ENCODE results near the gene KAZN.

Gene KAZN

DNA sequence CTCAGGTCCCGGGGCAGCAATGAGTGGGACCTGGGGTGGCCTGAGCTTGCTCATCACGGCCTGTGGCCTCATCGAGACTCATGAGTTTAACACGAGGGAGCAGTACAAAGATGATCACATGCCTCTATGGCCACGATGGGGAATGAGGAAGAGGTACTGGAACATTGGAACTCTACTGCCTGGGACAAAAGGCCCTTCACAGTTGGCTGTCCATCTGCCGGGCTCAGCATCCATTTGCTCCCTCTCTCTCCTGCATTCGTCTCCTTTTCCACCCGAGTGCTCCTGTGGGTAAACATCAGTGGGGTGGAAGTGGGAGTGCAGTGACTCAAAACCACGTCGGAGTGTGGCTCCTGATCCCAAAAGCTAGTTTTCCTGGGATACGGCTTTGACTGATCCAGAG is 124.9 kb downstream of the KAZN start:
- TF ChIP-seq KLF16 (tag by site-specific recombination; IDR thresholded peaks at IDR 0.05) (no peak), ZBTB11 (tag by site-specific recombination; conservative IDR thresholded peaks at IDR 0.05; ENCODE audit: low read depth) (no peak), ZNF488 (tag by site-specific recombination; IDR thresholded peaks at IDR 0.05) (no peak), ZNF830 (tag by site-specific recombination; IDR thresholded peaks at IDR 0.05; ENCODE audit: low read depth) (no peak), SP2 (tag by site-specific recombination; IDR thresholded peaks at IDR 0.05) (no peak), ZNF146 (tag by site-specific recombination; IDR thresholded peaks at IDR 0.05) (no peak)
- TF ChIP-seq, protein P1, sequence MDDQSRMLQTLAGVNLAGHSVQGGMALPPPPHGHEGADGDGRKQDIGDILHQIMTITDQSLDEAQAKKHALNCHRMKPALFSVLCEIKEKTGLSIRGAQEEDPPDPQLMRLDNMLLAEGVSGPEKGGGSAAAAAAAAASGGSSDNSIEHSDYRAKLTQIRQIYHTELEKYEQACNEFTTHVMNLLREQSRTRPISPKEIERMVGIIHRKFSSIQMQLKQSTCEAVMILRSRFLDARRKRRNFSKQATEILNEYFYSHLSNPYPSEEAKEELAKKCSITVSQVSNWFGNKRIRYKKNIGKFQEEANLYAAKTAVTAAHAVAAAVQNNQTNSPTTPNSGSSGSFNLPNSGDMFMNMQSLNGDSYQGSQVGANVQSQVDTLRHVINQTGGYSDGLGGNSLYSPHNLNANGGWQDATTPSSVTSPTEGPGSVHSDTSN (CRISPR knock-in tag; IDR thresholded peaks at IDR 0.05): no peak
- POLR2A ChIA-PET: no interaction called here
- Histone ChIP-seq H3K9me3 (ENCODE audit: control insufficient read depth, insufficient read depth, low read depth, low read length) (no peaks in the 10 kb centered on the region), H3K27ac (ENCODE audit: extremely low read depth, low read depth, low read length) (no peak overlapping the region), H3K4me1 (ENCODE audit: control insufficient read depth, insufficient read depth, low read length) (no peaks in the 10 kb centered on the region), H3K36me3 (ENCODE audit: control insufficient read depth in 2 of 2, insufficient read depth in 1 of 2, low read length in 2 of 2) (no peaks in the 10 kb centered on the region), H3K4me3 (ENCODE audit: low read depth, low read length) (no peak overlapping the region)
- CTCF ChIA-PET: interaction anchor here (0.6 kb wide), 1 partner anchor 123 kb away, joined by 4 read pairs; no protein-coding TSS in a partner anchor

DNA sequence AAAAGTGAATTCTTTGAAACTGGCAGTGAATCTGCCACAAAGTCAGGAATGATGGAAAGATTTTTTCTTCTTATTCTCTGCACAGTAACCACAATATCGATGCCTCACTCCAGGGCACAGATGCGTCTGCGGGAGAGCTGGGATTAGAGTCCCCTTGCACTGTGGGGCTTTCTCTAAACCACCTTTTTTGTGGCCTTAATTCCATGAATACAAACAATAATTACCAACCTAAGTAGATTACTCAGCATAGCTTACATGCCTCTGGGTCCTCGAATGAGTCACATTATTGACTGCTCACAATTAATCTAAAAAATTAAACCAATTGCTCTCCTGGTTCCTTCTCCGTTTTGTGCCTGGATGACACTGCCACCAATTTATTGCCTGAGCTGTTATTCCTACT is 125.8 kb downstream of the KAZN start:
- ChIA-PET POLR2A (no interaction called here), CTCF (no interaction called here)
- Histone ChIP-seq H3K27ac (ENCODE audit: extremely low read depth, low read depth, low read length) (no peak overlapping the region), H3K36me3 (ENCODE audit: control insufficient read depth in 2 of 2, insufficient read depth in 1 of 2, low read length in 2 of 2) (no peaks in the 10 kb centered on the region), H3K4me1 (ENCODE audit: control insufficient read depth, insufficient read depth, low read length) (no peaks in the 10 kb centered on the region), H3K9me3 (ENCODE audit: control insufficient read depth, insufficient read depth, low read depth, low read length) (no peaks in the 10 kb centered on the region), H3K4me3 (ENCODE audit: low read depth, low read length) (no peak overlapping the region)
- TF ChIP-seq ZNF391 (tag by site-specific recombination; IDR thresholded peaks at IDR 0.05; ENCODE audit: borderline replicate concordance, low read depth) (no peak), ZNF138 (tag by site-specific recombination; IDR thresholded peaks at IDR 0.05; ENCODE audit: borderline replicate concordance) (no peak), MYNN (tag by site-specific recombination; IDR thresholded peaks at IDR 0.05; ENCODE audit: borderline replicate concordance) (no peak), ZNF133 (tag by site-specific recombination; IDR thresholded peaks at IDR 0.05) (no peak), TCF7L2 (IDR thresholded peaks at IDR 0.05; ENCODE audit: borderline replicate concordance, low read depth, low read length) (no peak), ZNF114 (tag by site-specific recombination; IDR thresholded peaks at IDR 0.05) (no peak), SETDB1 (IDR thresholded peaks at IDR 0.05; ENCODE audit: insufficient read length, low read length) (no peak)
- TF ChIP-seq, protein P2, sequence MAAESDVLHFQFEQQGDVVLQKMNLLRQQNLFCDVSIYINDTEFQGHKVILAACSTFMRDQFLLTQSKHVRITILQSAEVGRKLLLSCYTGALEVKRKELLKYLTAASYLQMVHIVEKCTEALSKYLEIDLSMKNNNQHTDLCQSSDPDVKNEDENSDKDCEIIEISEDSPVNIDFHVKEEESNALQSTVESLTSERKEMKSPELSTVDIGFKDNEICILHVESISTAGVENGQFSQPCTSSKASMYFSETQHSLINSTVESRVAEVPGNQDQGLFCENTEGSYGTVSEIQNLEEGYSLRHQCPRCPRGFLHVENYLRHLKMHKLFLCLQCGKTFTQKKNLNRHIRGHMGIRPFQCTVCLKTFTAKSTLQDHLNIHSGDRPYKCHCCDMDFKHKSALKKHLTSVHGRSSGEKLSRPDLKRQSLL (tag by site-specific recombination; IDR thresholded peaks at IDR 0.05): no peak

- CTCF ChIA-PET: no interaction called here
- TF ChIP-seq SP3 (tag by site-specific recombination; IDR thresholded peaks at IDR 0.05) (no peak), GFI1B (tag by site-specific recombination; IDR thresholded peaks at IDR 0.05) (no peak), ZNF214 (tag by site-specific recombination; IDR thresholded peaks at IDR 0.05; ENCODE audit: borderline replicate concordance) (no peak), ZNF600 (tag by site-specific recombination; IDR thresholded peaks at IDR 0.05) (no peak), HOXC10 (CRISPR knock-in tag; IDR thresholded peaks at IDR 0.05) (no peak), ZNF571 (tag by site-specific recombination; IDR thresholded peaks at IDR 0.05) (no peak), ZNF354C (tag by site-specific recombination; IDR thresholded peaks at IDR 0.05; ENCODE audit: borderline replicate concordance, low read depth) (no peak), ZNF830 (tag by site-specific recombination; IDR thresholded peaks at IDR 0.05; ENCODE audit: low read depth) (no peak), ZNF274 (IDR thresholded peaks at IDR 0.05; ENCODE audit: low read length) (no peak), ZNF274 (tag by site-specific recombination; IDR thresholded peaks at IDR 0.05; ENCODE audit: borderline replicate concordance) (no peak)
Measured at GRCh38 chr1:14724678-14725077, 126.2 kb downstream of the KAZN start.

More at GRCh38 chr1:14724678-14725077, 126.2 kb downstream of the KAZN start:
- Histone ChIP-seq H3K4me1 (ENCODE audit: control insufficient read depth, insufficient read depth, low read length) (no peaks in the 10 kb centered on the region), H3K4me3 (ENCODE audit: low read depth, low read length) (no peak overlapping the region), H3K27ac (ENCODE audit: extremely low read depth, low read depth, low read length) (no peak overlapping the region), H3K36me3 (ENCODE audit: control insufficient read depth in 2 of 2, insufficient read depth in 1 of 2, low read length in 2 of 2) (no peaks in the 10 kb centered on the region), H3K9me3 (ENCODE audit: control insufficient read depth, insufficient read depth, low read depth, low read length) (no peaks in the 10 kb centered on the region)
- POLR2A ChIA-PET: interaction anchor here (0.6 kb wide), 1 partner anchor 160 kb away, joined by 3 read pairs; no protein-coding TSS in a partner anchor

Data from HEK293 (cell line).